ENCODE data around the gene NEURL1.

Gene NEURL1

GRCh38 chr10:103640436-103641181 lies 147.1 kb downstream of the NEURL1 start:
- no peak for DNase-seq (ENCODE audit: low read depth)
- no peak for TF ChIP-seq CTCF (IDR thresholded peaks at IDR 0.05; ENCODE audit: insufficient read depth, low read depth, low read length, missing control alignments)
- no peak overlapping the region for H3K4me3 ChIP-seq (ENCODE audit: low read depth, low read length)

- TF ChIP-seq CTCF (IDR thresholded peaks at IDR 0.05; ENCODE audit: insufficient read depth, low read depth, low read length, missing control alignments) = no peak
- no peak for DNase-seq (ENCODE audit: low read depth)
- H3K4me3 ChIP-seq (ENCODE audit: low read depth, low read length) = no peak overlapping the region
Observed at GRCh38 chr10:103641326-103641725, 147.8 kb downstream of the NEURL1 start.
